Testis (tissue), 2 donors: ENCODE measurements around the gene CHST12.

Experiments used
- POLR2A ChIP-seq: fragments of 450-650 bp; IDR thresholded peaks from one replicate; pipeline ENCODE4 v1.6.1; 2017; ENCODE audit warnings: antibody characterized with exemption, mild to moderate bottlenecking, moderate library complexity
- TF ChIP-seq, protein P1 (sequence below), 3 experiments: fragments of 450-650 bp in 2 of 3; fragments of 200-600 bp in 1 of 3; sonication (generic) in 1 of 3; IDR thresholded peaks; one replicate each; pipeline ENCODE4 v1.5.1; 2016 to 2019; ENCODE audit warnings: antibody characterized with exemption in 3 of 3, mild to moderate bottlenecking in 2 of 3, moderate library complexity in 1 of 3

DNA sequence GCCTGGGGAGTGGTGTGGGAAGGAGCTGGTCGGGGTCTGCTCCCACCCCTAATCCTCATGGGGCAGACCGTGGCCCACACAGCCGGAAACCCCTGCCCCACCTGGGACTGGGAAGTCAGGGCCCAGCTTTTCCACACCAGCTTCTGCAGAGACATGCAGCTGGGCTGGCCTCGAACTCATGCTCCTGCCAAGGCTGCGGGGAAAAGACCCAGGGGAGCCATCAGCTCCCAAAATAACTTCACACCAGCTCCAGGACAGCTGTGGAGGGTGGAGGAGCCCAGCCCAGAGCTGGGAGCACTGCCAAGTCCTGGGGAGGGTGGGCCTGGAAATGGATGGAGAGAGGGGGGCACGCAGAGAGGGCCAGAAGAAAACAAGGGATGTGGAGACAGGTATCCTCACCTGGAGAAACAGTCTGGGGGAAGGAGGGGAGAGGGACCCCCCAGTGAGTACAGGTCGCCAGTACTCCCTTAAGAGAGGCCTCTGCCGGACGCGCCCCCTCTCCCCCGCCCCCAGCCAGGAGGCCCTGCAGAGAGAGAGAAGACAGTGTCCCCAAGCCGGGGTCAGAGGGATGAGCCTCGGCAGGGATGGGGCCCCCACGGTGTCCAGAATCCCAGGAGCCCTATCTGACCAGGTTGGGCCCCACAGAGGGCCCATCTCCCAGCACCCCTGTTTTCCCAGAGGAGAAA, 84.3 kb downstream of the CHST12 start:
- TF ChIP-seq, protein P1, sequence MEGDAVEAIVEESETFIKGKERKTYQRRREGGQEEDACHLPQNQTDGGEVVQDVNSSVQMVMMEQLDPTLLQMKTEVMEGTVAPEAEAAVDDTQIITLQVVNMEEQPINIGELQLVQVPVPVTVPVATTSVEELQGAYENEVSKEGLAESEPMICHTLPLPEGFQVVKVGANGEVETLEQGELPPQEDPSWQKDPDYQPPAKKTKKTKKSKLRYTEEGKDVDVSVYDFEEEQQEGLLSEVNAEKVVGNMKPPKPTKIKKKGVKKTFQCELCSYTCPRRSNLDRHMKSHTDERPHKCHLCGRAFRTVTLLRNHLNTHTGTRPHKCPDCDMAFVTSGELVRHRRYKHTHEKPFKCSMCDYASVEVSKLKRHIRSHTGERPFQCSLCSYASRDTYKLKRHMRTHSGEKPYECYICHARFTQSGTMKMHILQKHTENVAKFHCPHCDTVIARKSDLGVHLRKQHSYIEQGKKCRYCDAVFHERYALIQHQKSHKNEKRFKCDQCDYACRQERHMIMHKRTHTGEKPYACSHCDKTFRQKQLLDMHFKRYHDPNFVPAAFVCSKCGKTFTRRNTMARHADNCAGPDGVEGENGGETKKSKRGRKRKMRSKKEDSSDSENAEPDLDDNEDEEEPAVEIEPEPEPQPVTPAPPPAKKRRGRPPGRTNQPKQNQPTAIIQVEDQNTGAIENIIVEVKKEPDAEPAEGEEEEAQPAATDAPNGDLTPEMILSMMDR (IDR thresholded peaks at IDR 0.05), result no peak
- TF ChIP-seq POLR2A, result no peak
